Lower leg skin (tissue), 3 donors: ENCODE data around the gene NREP.

ENCODE experiments used
- POLR2A ChIP-seq, 2 donors: fragments of 450-650 bp; IDR thresholded peaks; one replicate each; pipeline ENCODE4 v1.6.1; 2016 to 2017; ENCODE audit warnings: antibody characterized with exemption in 2 of 2, mild to moderate bottlenecking in 1 of 2, moderate library complexity in 1 of 2
- TF ChIP-seq, protein P1 (sequence below), 3 donors: fragments of 450-650 bp; IDR thresholded peaks; one replicate each; pipeline ENCODE4 v1.5.1; 2016; ENCODE audit warnings: antibody characterized with exemption in 3 of 3, mild to moderate bottlenecking in 3 of 3, moderate library complexity in 2 of 3

DNA sequence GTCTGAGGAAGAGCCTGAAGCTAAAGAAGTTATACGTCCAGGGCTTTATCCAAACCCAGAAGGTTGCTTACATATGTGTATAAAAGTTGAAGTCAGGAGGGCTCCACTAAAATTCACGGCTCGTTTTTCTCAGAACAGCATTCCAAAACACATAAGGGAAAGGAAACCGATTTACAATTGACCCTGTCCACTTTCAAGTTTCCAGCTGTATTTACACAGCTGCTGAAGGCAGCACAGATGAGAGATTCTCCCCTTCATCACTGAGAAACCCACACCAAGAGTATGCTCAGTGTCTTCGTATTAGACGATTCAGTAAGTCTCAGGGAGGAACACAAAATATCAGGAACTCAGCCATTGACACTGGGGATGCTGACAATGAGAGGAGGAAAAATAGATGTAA lies 5.9 kb upstream of the NREP start:
- TF ChIP-seq, protein P1, sequence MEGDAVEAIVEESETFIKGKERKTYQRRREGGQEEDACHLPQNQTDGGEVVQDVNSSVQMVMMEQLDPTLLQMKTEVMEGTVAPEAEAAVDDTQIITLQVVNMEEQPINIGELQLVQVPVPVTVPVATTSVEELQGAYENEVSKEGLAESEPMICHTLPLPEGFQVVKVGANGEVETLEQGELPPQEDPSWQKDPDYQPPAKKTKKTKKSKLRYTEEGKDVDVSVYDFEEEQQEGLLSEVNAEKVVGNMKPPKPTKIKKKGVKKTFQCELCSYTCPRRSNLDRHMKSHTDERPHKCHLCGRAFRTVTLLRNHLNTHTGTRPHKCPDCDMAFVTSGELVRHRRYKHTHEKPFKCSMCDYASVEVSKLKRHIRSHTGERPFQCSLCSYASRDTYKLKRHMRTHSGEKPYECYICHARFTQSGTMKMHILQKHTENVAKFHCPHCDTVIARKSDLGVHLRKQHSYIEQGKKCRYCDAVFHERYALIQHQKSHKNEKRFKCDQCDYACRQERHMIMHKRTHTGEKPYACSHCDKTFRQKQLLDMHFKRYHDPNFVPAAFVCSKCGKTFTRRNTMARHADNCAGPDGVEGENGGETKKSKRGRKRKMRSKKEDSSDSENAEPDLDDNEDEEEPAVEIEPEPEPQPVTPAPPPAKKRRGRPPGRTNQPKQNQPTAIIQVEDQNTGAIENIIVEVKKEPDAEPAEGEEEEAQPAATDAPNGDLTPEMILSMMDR (IDR thresholded peaks at IDR 0.05) = no peak
- TF ChIP-seq POLR2A (IDR thresholded peaks at IDR 0.05) = no peak
